HG03520 (cell line): ENCODE measurements around the gene NDUFS1.
"Not testable (repeated sequence)": the region's sequence is repeated elsewhere in the genome, so short reads cannot be mapped to it uniquely, and the experiment has no call there.

Experiments used
- ATAC-seq: cut with Tn5 transposase; IDR thresholded peaks from one replicate; pipeline ENCODE4 v1.9.1; 2021; ENCODE audit warnings: mild to moderate bottlenecking, moderate library complexity; ENCODE audit not compliant: unreplicated experiment

NDUFS1 gene

DNA sequence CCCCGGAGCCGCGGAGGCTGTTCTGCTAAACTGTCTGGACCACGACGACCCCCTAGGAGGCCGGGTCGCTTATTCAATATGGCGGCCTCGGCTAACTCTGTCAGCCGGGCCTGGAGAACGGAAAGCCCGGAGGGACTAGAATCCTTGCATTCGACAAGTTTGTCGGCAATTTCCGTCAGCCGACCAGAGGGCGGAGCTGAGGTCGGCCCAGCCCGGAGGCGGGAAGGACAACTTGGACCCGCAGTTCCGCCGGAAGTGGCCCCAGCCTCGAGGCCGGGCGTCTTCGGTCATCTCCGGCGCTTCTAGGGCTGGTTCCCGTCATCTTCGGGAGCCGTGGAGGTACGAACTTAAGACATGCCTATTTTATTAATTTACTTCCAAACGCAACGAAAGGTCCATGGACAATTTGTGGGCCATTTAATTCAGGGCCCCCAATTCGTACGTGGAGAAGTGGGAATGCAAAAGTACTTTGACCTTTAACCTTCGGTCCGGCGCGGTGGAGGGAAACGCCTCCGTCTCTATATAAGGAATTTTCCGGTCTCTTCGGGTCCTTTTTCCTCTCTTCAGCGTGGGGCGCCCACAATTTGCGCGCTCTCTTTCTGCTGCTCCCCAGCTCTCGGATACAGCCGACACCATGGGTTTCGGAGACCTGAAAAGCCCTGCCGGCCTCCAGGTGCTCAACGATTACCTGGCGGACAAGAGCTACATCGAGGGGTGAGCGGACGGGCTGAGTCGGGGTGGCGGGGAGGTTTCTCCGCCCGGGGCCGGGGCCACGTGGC, at the start of gene NDUFS1, which contains the start of gene EEF1B2:
Gene NDUFS1 (minus strand): TSS at position 99 of the 779 bp plus-strand sequence. CDS start 5,766 bp downstream, outside the sequence.
Gene EEF1B2 (plus strand): TSS at position 550 of the 779 bp plus-strand sequence. CDS start 85 bp downstream, at position 635.
- ATAC-seq = peak; percentile 87

DNA sequence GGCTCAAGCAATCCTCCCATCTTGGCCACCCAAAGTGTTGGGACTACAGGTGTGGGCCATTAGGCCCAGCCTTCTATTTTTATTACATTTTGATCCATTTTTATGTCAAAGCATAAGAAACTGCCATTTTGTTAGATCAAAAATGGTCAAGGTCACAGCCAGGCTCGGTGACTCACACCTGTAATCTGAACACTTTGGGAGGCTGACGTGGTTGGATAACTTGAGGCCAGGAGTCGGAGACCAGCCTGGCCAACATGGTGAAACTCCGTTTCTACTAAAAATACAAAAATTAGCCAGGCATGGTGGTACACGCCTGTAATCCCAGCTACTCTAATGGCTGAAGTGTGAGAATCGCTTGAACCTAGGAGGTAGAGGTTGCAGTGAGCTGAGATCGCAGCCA, 49.7 kb upstream of the NDUFS1 start:
- no peak for ATAC-seq

DNA sequence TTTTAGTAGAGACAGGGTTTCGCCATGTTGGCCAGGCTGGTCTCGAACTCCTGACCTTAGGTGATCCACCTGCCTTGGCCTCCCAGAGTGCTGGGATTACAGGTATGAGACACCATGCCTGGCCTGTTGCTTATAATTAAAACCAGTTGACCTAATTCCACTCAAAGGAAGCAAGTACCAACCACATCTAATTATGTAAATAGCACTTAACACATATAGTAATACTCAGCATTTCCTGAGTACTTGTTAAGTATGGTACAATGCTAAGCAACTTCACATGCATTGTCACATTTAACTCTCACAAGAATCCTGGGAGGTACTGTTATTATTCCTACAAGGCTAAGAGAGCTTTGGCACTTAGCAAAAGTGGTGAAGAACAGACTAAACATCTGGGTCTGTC, 48.1 kb upstream of the NDUFS1 start:
- ATAC-seq = not testable (repeated sequence)

DNA sequence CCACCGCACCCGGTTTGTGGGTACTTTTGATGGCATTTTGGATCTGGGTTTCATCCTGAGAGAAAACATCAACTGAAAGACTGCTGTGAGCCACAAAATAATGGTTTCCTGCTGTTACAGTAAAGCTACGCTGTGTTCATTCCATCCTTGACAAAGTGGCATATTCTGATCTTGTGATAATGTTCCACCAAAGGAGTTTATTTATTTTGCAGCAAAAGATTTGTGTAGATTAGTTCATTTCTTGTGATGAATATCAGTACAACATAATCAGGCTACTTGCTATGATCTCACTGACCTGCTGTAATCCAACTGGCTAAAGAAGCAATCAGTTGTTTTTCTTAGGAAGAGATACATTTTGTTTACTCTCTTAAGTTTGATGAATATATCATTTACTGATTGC, 45.5 kb upstream of the NDUFS1 start:
- no peak for ATAC-seq

DNA sequence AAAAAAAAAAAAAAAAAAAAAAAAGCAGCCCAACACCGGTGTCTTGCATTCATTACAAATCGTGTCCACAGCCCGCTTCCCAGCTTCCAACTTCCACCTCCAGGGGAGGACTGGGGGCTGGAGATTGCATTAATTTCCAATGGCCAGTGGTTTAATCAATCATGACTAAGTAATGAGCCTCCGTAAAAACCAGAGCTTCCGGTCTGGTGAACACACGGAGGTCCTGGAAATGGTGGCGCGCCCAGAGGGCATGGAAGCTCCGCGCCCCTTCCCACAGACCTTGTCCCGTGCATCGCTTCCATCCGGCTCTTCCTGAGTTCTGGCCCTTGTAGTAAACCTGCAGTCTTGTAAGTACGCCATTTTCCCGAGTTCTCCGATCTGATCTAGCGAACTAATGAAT, 44.1 kb upstream of the NDUFS1 start:
- no peak for ATAC-seq

DNA sequence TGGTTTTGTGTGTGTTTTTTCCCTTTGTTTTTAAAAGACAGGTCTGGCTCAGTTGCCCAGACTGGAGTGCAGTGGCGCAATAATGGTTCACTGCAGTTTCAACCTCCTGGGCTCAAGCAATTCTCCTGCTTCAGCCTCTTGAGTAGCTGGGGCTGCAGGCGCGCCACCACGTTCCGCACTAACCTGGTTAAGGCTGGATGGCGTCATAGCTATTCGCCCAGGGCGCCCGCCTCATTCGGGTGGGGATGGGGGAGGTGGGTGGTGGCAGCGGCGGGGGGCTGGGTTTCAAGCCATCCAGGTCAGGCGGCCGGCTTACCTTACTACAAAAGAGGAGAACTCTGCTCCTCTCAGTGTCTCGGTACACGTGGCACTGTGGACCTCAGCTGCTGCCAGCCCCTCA, 43.2 kb upstream of the NDUFS1 start:
- no peak for ATAC-seq

DNA sequence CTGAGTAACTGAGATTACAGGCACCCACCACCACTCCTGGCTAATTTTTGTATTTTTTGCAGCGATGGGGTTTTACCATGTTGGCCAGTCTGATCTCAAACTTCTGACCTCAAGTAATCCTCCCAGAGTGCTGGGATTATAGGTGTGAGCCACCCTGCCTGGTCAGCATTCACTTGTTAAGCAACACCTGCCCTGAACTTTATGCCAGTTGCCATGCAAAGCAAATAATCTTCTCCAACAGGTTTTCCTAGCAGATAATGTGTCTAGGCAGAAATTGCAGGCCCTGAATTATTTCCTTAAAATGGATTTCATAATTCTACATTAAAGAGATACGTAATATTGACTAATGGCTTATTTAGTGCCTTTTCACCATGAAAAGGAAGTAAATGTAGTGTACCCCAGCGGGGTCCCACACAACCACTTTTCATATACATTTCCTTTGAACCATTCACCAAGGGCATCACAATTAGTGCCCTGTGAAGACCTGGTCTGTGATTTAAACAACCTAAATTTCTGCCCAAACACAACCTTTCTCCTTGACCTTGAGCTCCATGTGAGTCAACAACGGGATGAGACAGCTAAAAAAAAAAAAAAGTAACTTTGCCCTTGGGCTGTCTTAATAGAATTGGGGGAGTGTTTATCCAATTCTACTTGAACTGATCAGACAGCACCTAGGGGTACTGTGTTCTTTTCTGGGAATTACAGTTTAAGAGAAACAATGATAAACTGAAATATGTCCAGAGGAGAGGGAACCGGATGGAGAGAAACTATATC, 42.0 kb upstream of the NDUFS1 start:
- no peak for ATAC-seq

DNA sequence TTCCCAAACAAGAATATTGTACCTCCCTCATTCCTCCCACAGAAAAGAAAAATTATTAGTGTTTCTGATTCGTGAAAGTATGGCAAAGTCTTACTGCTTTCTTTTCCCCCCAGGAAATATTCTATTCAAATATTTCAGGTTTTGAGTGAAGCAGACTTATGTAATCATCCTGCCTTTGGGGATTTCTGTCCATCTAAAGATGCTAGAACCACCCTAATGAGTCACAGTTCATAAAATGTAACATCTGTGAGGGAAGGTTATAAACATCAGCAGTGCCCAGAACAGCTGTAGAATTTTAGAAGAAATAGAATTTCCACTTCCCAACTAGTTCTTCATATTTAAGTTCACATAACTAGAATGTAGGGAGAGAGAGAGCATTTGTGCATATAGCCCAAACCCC, 39.4 kb upstream of the NDUFS1 start:
- ATAC-seq = no peak

DNA sequence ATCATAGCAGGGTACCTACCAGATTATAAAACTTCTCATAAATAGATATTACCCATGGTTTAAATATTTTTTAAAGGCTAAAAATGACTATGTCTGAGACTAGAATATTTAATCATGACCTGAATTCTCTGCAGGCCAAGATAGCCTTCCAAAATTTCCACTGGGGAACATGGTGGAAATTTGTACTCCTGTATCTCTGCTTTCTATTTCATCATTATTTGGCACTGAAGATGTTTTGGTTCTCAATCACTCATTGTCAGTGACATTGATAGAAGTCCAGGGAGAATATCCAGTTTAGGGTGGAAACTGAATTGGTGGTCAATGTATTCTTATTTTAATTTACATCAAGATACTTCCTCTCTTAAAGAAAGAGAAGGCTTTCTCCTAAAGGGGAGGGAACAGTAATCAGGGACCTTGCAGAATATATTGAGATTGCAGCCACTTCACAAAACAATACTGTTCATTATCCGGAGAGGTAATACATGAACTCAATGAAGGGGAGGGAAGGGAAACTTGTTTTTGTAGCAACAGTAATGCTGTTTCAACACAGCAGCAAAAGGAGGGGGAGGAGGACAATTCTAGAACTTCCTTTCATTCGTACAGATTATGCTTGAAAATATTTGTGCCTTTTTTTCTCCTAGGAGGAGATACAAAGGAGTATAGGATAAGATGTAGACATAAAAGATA, 34.6 kb upstream of the NDUFS1 start:
- no peak for ATAC-seq

DNA sequence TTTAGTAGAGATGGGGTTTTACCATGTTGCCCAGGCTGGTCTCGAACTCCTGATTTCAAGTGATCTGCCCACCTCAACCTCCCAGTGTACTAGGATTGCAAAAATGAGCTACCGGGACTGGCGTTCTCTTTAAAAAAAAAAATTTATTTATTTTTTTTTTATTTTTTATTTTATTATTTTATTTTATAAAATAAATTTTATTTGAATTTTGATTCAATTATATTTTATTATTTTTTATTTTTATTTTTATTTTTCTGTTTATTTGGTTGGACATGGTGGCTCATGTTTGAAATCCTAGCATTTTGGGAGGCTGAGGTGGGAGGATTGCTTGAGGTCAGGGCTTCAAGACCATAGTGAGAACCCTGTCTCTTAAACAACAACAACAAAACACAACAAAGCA, 32.9 kb upstream of the NDUFS1 start:
- ATAC-seq = no peak

DNA sequence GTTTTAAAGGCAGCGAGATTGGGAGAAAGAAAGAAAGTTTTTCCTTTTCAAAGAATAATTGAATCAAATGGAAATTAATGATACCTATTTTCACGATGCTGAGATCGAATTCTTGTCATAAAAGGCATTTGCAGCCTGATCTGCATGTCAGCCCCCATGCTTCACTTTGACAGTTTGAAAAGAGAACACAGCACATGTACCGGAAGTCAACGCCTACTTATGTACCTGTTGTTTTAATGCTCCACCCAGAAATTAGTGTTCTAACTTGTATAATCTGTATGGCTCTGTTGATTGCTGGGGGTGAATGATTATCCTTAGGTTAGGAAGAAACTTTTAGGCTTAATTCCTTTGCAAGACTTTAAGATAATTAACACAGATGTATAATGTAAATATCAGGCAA, 31.4 kb upstream of the NDUFS1 start:
- ATAC-seq = no peak

DNA sequence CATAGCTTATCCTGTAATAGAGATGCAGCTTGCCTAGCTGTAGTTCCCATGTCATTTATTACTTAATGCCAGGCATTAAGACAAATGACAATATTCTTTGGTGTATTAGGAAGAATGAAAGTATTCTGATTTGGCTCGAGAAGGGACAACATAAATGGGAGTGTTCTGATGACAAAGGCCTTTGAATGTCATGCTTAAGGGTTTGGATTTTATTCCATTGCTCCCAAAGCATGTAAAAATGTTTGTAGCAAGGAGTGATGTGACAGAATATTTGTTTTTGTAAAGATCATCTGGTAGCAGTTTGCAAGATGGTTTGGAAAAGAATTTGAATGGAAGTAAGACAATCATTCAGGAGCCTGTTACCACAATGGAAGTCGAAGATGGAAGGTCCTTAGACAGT, 30.9 kb upstream of the NDUFS1 start:
- ATAC-seq = no peak

DNA sequence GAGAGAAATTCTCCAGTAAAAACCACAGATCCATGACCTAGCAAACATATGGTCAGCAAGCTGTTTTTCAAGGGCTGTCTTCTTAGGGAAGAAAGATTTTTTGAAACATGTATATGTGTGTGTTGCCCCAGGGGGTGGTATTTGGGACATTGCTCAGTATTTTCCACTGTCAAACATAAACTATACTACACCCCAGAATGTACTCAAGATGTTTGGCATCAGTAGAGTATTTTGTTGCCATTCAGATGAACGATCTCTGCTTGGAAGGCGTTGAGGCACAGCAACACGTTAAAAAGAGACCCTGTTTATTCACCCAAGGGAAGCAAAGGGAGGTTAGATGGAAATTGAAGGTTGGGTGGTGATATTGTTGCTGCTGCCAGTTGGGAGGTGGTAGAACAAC, 30.4 kb upstream of the NDUFS1 start:
- no peak for ATAC-seq

DNA sequence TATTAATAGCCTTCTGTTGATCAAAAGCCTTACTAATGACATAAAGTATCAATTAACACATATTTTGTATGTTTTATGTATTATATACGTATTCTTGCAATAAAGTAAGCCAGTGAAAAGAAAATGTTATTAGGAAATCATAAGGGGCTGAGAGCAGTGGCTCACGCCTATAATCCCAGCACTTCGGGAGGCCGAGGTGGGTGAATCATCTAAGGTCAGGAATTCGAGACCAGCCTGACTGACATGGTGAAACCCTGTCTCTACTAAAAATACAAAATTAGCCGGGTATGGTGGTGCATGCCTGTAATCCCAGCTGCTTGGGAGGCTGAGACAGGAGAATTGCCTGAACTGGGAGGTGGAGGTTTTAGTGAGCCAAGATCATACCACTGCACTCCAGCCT, 22.3 kb upstream of the NDUFS1 start:
- not testable (repeated sequence) for ATAC-seq

DNA sequence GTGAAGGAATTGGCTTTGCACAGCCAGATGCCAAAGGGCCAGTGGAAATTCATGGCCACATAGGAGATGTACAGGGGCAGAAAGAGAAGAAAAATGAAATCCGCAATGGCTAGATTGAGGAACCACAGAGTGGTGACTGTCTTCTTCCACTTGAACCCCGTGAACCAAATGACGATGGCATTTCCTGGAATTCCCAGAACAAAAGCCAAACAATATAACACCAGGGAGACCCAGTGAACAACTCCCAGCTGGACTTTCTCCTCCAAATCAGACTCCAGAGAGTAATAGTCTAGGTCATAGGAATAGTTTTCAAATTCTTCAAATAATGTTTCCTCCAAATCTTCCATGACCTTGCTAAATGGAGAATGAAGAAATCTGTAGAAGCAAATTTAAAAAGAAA, 17.7 kb upstream of the NDUFS1 start:
- no peak for ATAC-seq

DNA sequence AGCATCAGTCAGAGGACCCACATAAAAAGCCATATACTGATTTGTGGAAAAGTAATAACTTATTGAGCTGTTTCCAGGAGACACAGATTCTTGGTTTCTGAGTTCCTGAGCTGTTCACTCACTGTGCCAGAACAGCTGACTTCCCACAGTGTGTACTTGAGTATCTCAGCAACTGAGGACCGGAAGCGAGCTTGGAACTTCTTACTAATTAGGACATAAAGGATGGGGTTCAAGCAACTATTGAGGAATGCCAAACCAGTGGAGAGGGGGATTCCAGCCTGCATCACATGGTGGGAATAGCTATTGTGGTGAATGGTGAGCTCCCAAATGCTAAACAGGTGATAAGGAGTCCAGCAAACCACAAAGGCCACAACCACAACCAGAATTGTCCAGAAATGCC, 16.9 kb upstream of the NDUFS1 start:
- no peak for ATAC-seq

DNA sequence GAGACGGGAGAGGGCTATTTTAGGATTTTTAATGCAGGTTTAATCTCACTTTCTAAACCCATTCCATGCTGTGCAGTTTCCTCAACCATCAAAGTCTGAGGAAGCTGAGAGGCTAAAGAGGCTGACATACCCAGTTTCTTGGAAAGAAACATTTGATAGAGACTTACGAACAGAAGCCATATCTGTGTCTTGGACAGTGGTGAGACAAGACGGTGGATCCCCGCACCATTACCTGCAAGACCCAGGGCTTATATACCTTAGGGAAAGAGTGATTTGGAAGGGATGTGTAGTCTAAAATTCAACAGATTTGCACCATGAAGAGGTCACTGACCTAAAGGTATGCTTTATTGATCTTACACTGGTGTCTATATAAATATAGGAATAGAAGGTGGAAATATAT, 13.9 kb upstream of the NDUFS1 start:
- no peak for ATAC-seq

DNA sequence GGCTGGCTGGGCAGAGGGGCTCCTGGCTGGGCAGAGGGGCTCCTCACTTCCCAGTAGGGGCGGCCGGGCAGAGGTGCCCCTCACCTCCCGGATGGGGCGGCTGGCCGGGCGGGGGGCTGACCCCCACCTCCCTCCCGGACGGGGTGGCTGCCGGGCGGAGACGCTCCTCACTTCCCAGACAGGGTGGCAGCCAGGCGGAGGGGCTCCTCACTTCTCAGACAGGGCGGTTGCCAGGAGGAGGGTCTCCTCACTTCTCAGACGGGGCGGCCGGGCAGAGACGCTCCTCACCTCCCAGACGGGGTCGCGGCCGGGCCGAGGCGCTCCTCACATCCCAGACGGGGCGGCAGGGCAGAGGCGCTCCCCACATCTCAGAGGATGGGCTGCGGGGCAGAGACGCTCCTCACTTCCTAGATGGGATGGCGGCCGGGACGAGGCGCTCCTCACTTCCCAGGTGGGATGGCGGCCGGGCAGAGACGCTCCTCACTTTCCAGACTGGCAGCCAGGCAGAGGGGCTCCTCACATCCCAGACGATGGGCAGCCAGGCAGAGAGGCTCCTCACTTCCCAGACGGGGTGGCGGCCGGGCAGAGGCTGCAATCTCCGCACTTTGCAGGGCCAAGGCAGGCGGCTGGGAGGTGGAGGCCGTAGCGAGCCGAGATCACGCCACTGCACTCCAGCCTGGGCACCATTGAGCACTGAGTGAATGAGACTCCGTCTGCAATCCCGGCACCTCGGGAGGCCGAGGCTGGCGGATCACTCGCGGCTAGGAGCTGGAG, 12.6 kb upstream of the NDUFS1 start:
- ATAC-seq = not testable (repeated sequence)

DNA sequence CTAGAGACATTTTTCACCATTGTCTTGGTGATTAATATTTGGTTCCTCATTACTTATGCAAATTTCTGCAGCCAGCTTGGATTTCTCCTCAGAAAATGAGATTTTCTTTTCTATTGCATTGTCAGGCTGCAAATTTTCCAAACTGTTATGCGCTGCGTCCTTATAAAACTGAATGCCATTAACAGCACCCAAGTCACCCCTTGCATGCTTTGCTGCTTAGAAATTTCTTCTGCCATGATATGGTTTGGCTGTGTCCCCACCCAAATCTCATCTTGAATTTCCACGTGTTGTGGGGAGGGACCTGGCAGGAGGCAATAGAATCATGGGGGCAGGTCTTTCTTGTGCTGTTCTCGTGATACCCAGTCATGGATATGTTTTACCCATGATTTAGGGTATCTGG, 9.0 kb upstream of the NDUFS1 start:
- ATAC-seq = not testable (repeated sequence)

DNA sequence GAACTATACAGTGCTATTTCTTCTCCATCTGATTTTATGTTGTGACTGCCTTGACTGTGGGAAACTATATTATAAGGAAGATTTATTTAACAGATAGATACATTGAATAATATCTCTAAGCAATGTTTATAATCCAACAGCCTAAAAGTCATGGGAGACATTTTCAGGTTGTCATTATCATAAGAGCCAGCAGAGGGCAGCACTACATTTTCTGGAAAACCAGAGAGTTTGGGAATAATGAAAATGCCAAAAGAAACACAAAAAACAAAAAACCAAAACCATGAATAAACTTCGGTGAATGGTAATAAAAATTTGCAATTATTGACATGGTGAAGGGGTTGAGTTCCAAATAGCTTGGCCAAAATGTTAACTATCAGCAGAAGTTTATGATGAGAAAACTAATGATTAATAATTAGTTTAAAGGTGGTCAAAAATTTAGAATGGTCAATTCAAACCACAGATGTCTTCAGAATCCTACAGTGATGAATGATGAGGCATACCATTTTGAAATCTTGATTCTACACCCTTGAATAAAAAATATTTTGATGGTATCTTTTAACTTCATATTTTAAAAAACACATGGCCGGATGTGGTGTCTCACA, 5.1 kb upstream of the NDUFS1 start:
- ATAC-seq = no peak
